Naive thymus-derived CD8-positive, alpha-beta T cell (primary cell): ENCODE data around the gene CA14. TPM values are rescaled to one million over a fixed set of nuclear protein-coding genes. Genes with fewer than 3 reads are reported as not detected.

Experiments
- ATAC-seq, 2 donors: fragments of 150-1000 bp; cut with Tn5 transposase in 1 of 2; sonication (Bioruptor Pico), chemical (Tn5 transposase) in 1 of 2; 1 replicate in 1 of 2; 2 replicates in 1 of 2; pipeline ENCODE4 v1.10.0; 2021; ENCODE audit warnings: mild to moderate bottlenecking in 2 of 2, moderate library complexity in 2 of 2
- POLR2A ChIA-PET: fragments of 350-600 bp; sonication (Branson Sonifier 250); formaldehyde crosslinking; loops from one replicate; lab custom pipeline; 2021; ENCODE audit warnings: antibody characterized with exemption; lab: Charles Lee
- DNase-seq, 10 donors: peaks; one replicate each; pipeline versions ENCODE4 v3.0.0 to v3.0.0-alpha.2; 2020 to 2022
- H3K27ac Mint-ChIP-seq, 10 donors: one replicate each; pipeline ENCODE4 v1.8.0; 2020 to 2022; ENCODE audit warnings: mild to moderate bottlenecking in 10 of 10, mixed read lengths in 10 of 10, moderate library complexity in 4 of 10, inconsistent platforms in 1 of 10
- H3K27me3 Mint-ChIP-seq, 5 donors: one replicate each; pipeline ENCODE4 v1.8.0; 2021 to 2022; ENCODE audit warnings: mixed read lengths in 5 of 5
- H3K36me3 Mint-ChIP-seq, 3 donors: one replicate each; pipeline ENCODE4 v1.8.0; 2020 to 2022; ENCODE audit warnings: mixed read lengths in 3 of 3, mild to moderate bottlenecking in 2 of 3, inconsistent platforms in 1 of 3
- H3K4me1 Mint-ChIP-seq, 4 donors: one replicate each; pipeline ENCODE4 v1.8.0; 2021 to 2022; ENCODE audit warnings: mixed read lengths in 4 of 4
- H3K4me3 Mint-ChIP-seq, 10 donors: one replicate each; pipeline ENCODE4 v1.8.0; 2020 to 2022; ENCODE audit warnings: mild to moderate bottlenecking in 10 of 10, mixed read lengths in 10 of 10, moderate library complexity in 6 of 10, inconsistent platforms in 1 of 10
- H3K9me3 Mint-ChIP-seq, 9 donors: one replicate each; pipeline ENCODE4 v1.8.0; 2020 to 2022; ENCODE audit warnings: mixed read lengths in 9 of 9, mild to moderate bottlenecking in 3 of 9, inconsistent platforms in 1 of 9, moderate library complexity in 1 of 9
- polyA plus RNA-seq, 3 donors: library from polyadenylated mRNA; unstranded; fragments of 300-500 nt; fragmentation: Illumina TruSeq; gene quantifications; one replicate each; pipeline ENCODE4 v1.2.3, GENCODE V29; 2021
- total RNA-seq, 8 experiments: library from RNA in 2 of 8; stranded (reverse) in 2 of 8; gene quantifications; one replicate each; pipeline ENCODE4 v1.2.3 and lab custom pipeline; 2021 to 2026

The CA14 gene
- total and polyA plus RNA-seq, 5 experiments from 2014 or later: 0.20 to 1.0 (median 0.37) TPM; not detected in 2

- peak overlapping the region; percentile 83 to 99 (median 98) for H3K4me3 Mint-ChIP-seq
- no peak for ATAC-seq
- H3K27ac Mint-ChIP-seq: peak overlapping the region; percentile 91 to 99 (median 98)
- peaks cover 20 to 40% (median 31%) of the 10 kb centered on the region in 4 donors for H3K4me1 Mint-ChIP-seq
- no peak for DNase-seq
- no peaks in the 10 kb centered on the region for H3K27me3 Mint-ChIP-seq
- H3K9me3 Mint-ChIP-seq: no peaks in the 10 kb centered on the region
- POLR2A ChIA-PET: interaction anchor here (0.6 kb wide), 1 partner anchor 31 kb away, joined by 3 read pairs; no protein-coding TSS in a partner anchor
- peaks cover 0 to 33% (median 4%) of the 10 kb centered on the region in 3 donors for H3K36me3 Mint-ChIP-seq
Measured at GRCh38 chr1:150267896-150268295, 10.3 kb downstream of the CA14 start.

- Mint-ChIP-seq H3K36me3 (peaks cover 0 to 33% (median 4%) of the 10 kb centered on the region in 3 donors), H3K9me3 (no peaks in the 10 kb centered on the region), H3K27ac (peak overlapping the region; percentile 91 to 99 (median 98)), H3K4me1 (peaks cover 20 to 40% (median 31%) of the 10 kb centered on the region in 4 donors), H3K4me3 (peak overlapping the region; percentile 83 to 99 (median 98)), H3K27me3 (no peaks in the 10 kb centered on the region)
- POLR2A ChIA-PET: interaction anchor here (0.6 to 2.1 kb wide), 9 partner anchors 8 to 1187 kb away, joined by 3 to 12 read pairs (median 5); partner anchors contain the start of genes ANP32E, CA14, PLEKHO1 and RPRD2
- ATAC-seq (peak; percentile 57 to 70), DNase-seq (peak in 9 of 10 donors; percentile 28 to 76 (median 46))
Measured at GRCh38 chr1:150268340-150268704, 10.7 kb downstream of the CA14 start.

DNA sequence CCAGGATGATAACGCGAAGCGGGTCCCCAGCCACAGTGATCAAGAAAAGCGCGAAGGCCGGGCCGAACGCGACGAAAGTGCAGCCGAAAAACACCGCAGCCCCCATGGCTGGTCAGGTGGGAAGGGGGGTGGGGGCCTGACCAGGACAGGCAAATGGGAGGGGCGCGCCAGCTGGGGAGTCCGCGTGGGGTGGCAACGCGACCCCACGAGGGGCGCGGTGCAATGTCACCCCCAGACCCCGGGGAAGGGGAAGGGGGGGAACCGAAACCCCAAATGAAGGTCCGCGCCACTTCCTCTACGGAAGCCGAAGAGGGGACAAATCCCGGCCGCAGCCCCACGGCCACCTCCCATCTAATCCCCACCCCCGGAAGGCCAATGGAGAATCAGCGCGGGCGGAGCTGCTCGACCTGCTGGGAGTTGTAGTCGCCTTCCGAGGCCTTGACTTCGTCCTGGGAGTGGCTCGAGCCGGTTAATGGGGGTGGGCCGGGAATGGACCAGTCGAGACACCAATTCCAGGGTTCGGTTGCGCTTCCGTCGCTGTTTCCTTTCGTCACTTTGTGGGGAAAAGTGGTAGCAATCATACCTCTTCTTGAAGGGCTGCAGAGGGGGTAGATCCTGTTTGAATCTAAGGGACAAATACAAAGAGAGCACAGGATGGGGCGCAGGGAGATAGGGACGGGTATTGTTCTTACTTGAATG lies 11.3 kb downstream of the CA14 start, which contains the start of gene APH1A:
Gene APH1A, minus strand, starts transcription at position 312 of the 699 bp plus-strand sequence. Its CDS starts 206 bp downstream, at position 106.
- peak; percentile 73 to 97 (median 89) for DNase-seq
- Mint-ChIP-seq H3K4me1 (peaks cover 22 to 40% (median 31%) of the 10 kb centered on the region in 4 donors), H3K36me3 (peaks cover 0 to 36% (median 4%) of the 10 kb centered on the region in 3 donors), H3K27ac (peak within 1 kb of the TSS; percentile 91 to 99 (median 98)), H3K27me3 (no peaks in the 10 kb centered on the region), H3K9me3 (no peaks in the 10 kb centered on the region), H3K4me3 (peak within 1 kb of the TSS; percentile 83 to 99 (median 98))
- POLR2A ChIA-PET: interaction anchor here (0.6 to 2.1 kb wide), 14 partner anchors 8 to 1187 kb away, joined by 3 to 12 read pairs (median 4); partner anchors contain the start of genes ANP32E, CA14, MCL1 and PLEKHO1
- ATAC-seq: peak; percentile 91 to 96

DNA sequence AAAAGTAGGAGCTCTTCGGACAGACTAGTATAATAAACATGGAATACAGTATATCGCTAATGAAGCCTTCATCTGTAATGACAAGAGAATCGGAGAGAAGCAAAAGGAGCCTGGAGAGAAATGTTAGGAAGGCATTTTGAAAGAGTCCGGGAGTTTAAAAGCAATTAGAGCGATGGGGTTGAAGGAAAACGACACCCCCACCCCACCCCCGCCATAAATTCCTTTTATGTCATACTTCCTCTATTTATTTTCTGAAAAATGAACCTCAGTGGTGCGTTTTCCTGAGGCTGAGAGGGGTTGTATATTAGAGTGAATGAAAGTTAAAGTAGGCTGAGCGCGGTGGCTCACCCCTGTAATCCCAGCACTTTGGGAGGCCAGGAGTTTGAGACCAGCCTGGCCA lies 11.9 kb downstream of the CA14 start:
- Mint-ChIP-seq H3K27me3 (no peaks in the 10 kb centered on the region), H3K27ac (peak overlapping the region; percentile 91 to 99 (median 98)), H3K4me3 (peak overlapping the region; percentile 83 to 99 (median 98)), H3K36me3 (peaks cover 0 to 36% (median 4%) of the 10 kb centered on the region in 3 donors), H3K9me3 (no peaks in the 10 kb centered on the region), H3K4me1 (peaks cover 22 to 40% (median 31%) of the 10 kb centered on the region in 4 donors)
- POLR2A ChIA-PET: interaction anchor here (0.8 to 2.1 kb wide), 13 partner anchors 9 to 341 kb away, joined by 3 to 12 read pairs (median 5); partner anchors contain the start of genes ANP32E, CA14, MCL1 and PLEKHO1
- ATAC-seq (no peak), DNase-seq (no peak)

DNA sequence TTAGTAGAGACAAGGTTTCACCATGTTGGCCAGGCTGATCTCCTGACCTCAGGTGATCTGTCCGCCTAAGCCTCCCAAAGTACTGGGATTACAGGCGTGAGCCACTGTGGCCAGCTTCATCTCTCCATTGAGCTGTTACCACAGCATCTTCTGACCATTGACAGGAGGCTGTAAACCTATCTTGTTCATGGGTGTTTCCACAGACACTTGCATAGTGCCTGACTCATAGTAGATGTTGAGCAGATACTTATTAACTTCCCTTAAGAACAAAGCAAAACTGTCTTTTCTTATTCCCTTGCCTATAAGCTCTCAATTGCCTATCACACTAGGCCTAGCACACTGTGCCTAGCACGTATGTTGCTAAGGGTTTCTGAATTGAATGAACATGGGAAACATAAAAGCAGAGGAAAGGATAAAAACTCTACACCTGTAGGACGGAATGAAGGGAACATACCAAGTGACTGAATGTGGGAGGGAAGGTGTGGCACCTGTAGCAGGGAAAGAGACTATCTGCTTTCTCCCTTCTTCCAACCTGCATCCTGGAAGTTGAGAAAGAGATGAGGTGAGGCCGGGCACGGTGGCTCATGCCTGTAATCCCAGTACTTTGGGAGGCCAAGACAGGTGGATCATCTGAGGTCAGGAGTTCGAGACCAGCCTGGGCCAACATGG lies 13.9 kb downstream of the CA14 start:
- peaks cover 0 to 21% (median 1%) of the 10 kb centered on the region in 3 donors for H3K36me3 Mint-ChIP-seq
- H3K4me1 Mint-ChIP-seq: peaks cover 22 to 33% (median 29%) of the 10 kb centered on the region in 4 donors
- DNase-seq (no peak), ATAC-seq (no peak)
- POLR2A ChIA-PET: no interaction called here
- H3K27ac Mint-ChIP-seq: peak overlapping the region in 2 of 10 donors; percentile 15 to 75
- no peaks in the 10 kb centered on the region for H3K9me3 Mint-ChIP-seq
- no peaks in the 10 kb centered on the region for H3K27me3 Mint-ChIP-seq
- peak overlapping the region in 1 of 10 donors; percentile 45 for H3K4me3 Mint-ChIP-seq

DNA sequence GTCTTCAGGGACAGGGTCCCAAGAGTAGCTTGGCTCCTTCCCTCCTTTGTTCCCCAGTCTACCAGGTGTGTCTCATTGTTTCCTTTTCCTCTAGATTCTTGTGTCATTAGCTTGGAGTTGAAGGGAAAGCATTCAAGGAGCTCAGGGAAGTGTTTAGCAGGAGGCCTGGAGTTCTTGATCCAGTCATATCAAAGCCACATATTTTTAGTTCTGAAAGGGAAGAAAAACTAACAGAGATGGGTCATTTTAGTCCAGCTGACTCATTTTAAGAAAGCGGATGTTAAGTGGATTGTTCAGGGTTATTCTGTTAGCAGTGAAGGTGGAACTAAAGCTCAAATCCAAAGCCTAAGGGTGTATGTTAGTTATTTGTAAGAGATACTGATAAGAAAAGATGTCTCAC lies 15.7 kb downstream of the CA14 start:
- H3K4me1 Mint-ChIP-seq: peaks cover 11 to 15% (median 11%) of the 10 kb centered on the region in 4 donors
- peaks cover 0 to 2% (median 0%) of the 10 kb centered on the region in 5 donors for H3K27me3 Mint-ChIP-seq
- no peaks in the 10 kb centered on the region for H3K9me3 Mint-ChIP-seq
- H3K27ac Mint-ChIP-seq: no peak overlapping the region
- H3K36me3 Mint-ChIP-seq: peaks cover 0 to 9% (median 1%) of the 10 kb centered on the region in 3 donors
- DNase-seq: no peak
- H3K4me3 Mint-ChIP-seq: no peak overlapping the region
- ATAC-seq: no peak
- POLR2A ChIA-PET: interaction anchor here (1.0 kb wide), 1 partner anchor 10 kb away, joined by 4 read pairs; no protein-coding TSS in a partner anchor

DNA sequence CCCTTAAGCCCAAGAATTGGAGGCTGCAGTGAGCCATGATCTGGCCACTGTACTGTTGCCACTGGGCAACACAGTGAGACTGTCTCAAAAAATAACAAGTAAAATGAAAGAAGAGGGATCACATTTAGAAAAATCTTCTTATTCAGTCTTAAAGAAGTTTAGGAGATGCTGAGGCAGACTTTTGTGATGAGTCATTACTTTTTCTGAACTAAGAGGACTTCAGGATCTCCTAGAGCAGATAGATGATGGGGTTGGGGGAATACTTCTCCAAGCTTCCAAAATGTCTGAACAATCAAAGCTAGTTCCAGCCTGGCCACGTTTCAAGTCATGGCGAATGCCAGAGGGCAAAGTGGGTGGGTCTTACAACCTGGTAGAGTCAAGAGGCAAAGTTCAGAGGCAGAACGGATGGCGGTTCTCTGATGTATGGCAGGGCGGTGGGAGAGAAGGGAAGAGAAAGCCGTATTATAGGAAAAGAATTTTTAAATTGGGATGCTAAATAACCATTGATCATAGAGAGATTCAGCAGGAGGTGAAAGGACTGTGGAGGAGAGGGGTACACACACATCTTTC lies 22.6 kb downstream of the CA14 start:
- POLR2A ChIA-PET: interaction anchor here (1.1 to 2.1 kb wide), 3 partner anchors 11 to 24 kb away, joined by 5 to 9 read pairs (median 7); partner anchors contain the start of gene APH1A
- Mint-ChIP-seq H3K27ac (peak overlapping the region in 6 of 10 donors; percentile 13 to 94 (median 70)), H3K36me3 (peaks cover 0 to 5% (median 0%) of the 10 kb centered on the region in 3 donors), H3K4me3 (peak overlapping the region; percentile 29 to 99 (median 58)), H3K27me3 (peaks cover 0 to 11% (median 0%) of the 10 kb centered on the region in 5 donors), H3K9me3 (no peaks in the 10 kb centered on the region), H3K4me1 (peaks cover 19 to 33% (median 28%) of the 10 kb centered on the region in 4 donors)
- ATAC-seq: no peak
- DNase-seq: no peak

- POLR2A ChIA-PET: interaction anchor here (0.8 to 2.1 kb wide), 7 partner anchors 12 to 82 kb away, joined by 3 to 9 read pairs (median 4); partner anchors contain the start of genes APH1A and RPRD2
Measured at GRCh38 chr1:150281221-150281757, 23.7 kb downstream of the CA14 start.

DNA sequence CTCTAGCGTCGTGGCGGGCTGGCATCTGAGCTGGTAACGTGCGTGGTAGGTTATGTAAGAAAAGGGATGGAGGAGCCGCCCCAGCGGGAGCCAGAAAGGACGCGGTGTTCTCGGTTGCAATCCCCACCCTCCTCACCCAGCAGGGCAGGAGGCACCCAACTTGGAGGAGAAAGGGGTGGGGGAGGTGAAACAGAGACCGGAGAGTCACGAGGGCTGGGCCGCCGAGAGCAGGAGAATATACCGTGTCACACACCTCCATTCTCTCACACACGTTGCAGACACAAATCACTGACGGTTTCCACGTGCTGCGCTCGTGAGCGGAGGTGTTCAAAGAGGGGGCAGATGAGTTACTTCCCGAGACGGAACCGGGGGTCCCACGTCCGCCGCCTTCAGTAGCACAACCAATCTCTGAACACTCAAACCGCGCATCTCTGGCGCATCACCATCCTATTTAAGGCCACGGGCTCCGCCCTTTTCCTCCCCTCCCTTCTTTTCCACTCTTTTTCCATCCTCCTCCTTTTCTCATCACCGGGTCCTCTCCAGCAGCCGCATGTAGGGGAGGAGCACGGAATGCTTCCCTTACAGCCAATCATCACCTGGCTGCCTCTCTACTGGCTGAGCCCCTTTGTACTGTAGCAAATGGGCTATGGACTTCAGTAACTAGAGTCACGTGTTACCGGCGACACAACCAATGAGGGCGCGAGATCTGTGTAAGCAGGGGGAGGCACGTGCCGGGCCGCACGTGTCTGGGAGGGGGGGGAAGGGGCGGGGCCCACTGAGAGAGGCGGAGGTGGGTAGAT lies 24.4 kb downstream of the CA14 start, which contains the start of gene CIART:
Gene CIART, plus strand, starts transcription at position 797 of the 800 bp plus-strand sequence. CDS start 714 bp downstream, outside the sequence.
- peak within 1 kb of the TSS; percentile 75 to 99 (median 89) for H3K4me3 Mint-ChIP-seq
- ATAC-seq (peak; percentile 90 to 93), DNase-seq (peak; percentile 60 to 91 (median 81))
- no peaks in the 10 kb centered on the region for H3K36me3 Mint-ChIP-seq
- H3K9me3 Mint-ChIP-seq: no peaks in the 10 kb centered on the region
- H3K27ac Mint-ChIP-seq: peak within 1 kb of the TSS; percentile 78 to 97 (median 93)
- peaks cover 0 to 10% (median 0%) of the 10 kb centered on the region in 5 donors for H3K27me3 Mint-ChIP-seq
- POLR2A ChIA-PET: interaction anchor here (0.8 to 2.1 kb wide), 10 partner anchors 13 to 394 kb away, joined by 3 to 9 read pairs (median 3); partner anchors contain the start of genes APH1A and RPRD2
- H3K4me1 Mint-ChIP-seq: peaks cover 19 to 33% (median 28%) of the 10 kb centered on the region in 4 donors

More at GRCh38 chr1:150281221-150281757, 23.7 kb downstream of the CA14 start:
- peaks cover 0 to under 1% (median 0%) of the 10 kb centered on the region in 3 donors for H3K36me3 Mint-ChIP-seq
- H3K27ac Mint-ChIP-seq: peak overlapping the region; percentile 78 to 95 (median 92)
- H3K27me3 Mint-ChIP-seq: peaks cover 0 to 11% (median 0%) of the 10 kb centered on the region in 5 donors
- H3K4me1 Mint-ChIP-seq: peaks cover 19 to 33% (median 28%) of the 10 kb centered on the region in 4 donors
- peak overlapping the region; percentile 75 to 99 (median 89) for H3K4me3 Mint-ChIP-seq
- H3K9me3 Mint-ChIP-seq: no peaks in the 10 kb centered on the region
- DNase-seq (peak; percentile 19 to 81 (median 50)), ATAC-seq (peak; percentile 32 to 52)

DNA sequence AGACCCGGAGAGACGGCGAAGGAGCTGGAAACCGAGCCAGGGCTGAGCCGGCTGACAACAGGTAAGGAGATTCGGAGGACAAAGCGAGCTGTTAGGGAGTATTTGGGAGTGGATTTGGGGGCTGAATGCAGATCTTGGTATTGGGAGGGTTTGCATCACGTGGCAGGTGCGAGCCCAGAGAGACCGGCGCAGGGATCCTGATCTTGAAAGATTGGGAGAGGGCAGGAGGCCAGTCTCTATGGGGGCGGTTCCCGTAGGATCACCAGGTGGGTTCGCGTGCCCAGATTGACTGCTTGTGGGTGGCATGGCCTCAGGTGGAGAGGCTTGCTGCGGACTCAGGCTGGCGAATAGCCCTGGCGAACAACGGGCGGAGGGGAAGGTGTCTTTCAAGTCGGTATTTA lies 25.0 kb downstream of the CA14 start:
- Mint-ChIP-seq H3K27me3 (peaks cover 0 to 10% (median 0%) of the 10 kb centered on the region in 5 donors), H3K4me1 (peaks cover 19 to 33% (median 28%) of the 10 kb centered on the region in 4 donors), H3K27ac (peak overlapping the region; percentile 34 to 97 (median 92)), H3K4me3 (peak overlapping the region; percentile 75 to 99 (median 89)), H3K36me3 (no peaks in the 10 kb centered on the region), H3K9me3 (no peaks in the 10 kb centered on the region)
- POLR2A ChIA-PET: interaction anchor here (0.7 to 1.2 kb wide), 4 partner anchors 82 to 395 kb away, joined by 3 to 4 read pairs (median 3); partner anchors contain the start of gene RPRD2
- ATAC-seq (no peak), DNase-seq (no peak)
